HepG2 (cell line): ENCODE results near the gene SHANK3. TPM values are rescaled to one million over a fixed set of nuclear protein-coding genes. Genes with fewer than 3 reads are reported as not detected.

Experiments
- GABPB1 ChIP-seq: IDR thresholded peaks from 2 replicates; pipeline ENCODE4 v1.6.1; 2016; ENCODE audit warnings: mild to moderate bottlenecking, missing genetic modification reagents, moderate library complexity, missing compliant biosample characterization
- NPAS2 ChIP-seq: sonication (generic); formaldehyde crosslinking; IDR thresholded peaks from 2 replicates; pipeline ENCODE4 v1.8.0; 2022; ENCODE audit warnings: mild to moderate bottlenecking, missing genetic modification reagents, borderline replicate concordance
- ZNF776 ChIP-seq: sonication (generic); formaldehyde crosslinking; IDR thresholded peaks from 2 replicates; pipeline ENCODE4 v1.4.0; 2020; ENCODE audit warnings: mild to moderate bottlenecking, missing genetic modification reagents
- polyA plus RNA-seq, 8 experiments: library from polyadenylated mRNA; depleted of rRNA in 3 of 8; stranded (reverse) in 7 of 8; unstranded in 1 of 8; fragments of >200 nt; fragmentation: Illumina TruSeq in 4 of 8; extraction: Trizol in 4 of 8; gene quantifications; 2 replicates each; pipeline versions ENCODE4 v1.2.1 to v1.2.3, GENCODE V29; 2011 to 2016; ENCODE audit warnings: low read depth in 4 of 8, missing spikeins in 1 of 8, mixed read lengths in 1 of 8; ENCODE audit not compliant: insufficient read depth in 1 of 8
- total RNA-seq, 5 experiments: library from RNA; depleted of rRNA; stranded (reverse); fragments of >200 nt; fragmentation: Illumina TruSeq; extraction: Trizol; gene quantifications; 2 replicates each; pipeline ENCODE4 v1.2.3, GENCODE V29; 2016; ENCODE audit warnings: low read depth in 1 of 5
- TF ChIP-seq, protein P1 (sequence below): sonication (generic); formaldehyde crosslinking; IDR thresholded peaks from 2 replicates; pipeline ENCODE4 v1.9.0; 2022; ENCODE audit warnings: low read depth, missing genetic modification reagents
- TF ChIP-seq, protein P2 (sequence below): sonication (generic); formaldehyde crosslinking; IDR thresholded peaks from 2 replicates; pipeline ENCODE4 v1.4.0; 2020; ENCODE audit warnings: mild to moderate bottlenecking, missing genetic modification reagents
- TF ChIP-seq, protein P3 (sequence below): sonication (generic); formaldehyde crosslinking; conservative IDR thresholded peaks from 2 replicates; pipeline ENCODE4 v1.8.0; 2022; ENCODE audit warnings: low read depth, missing genetic modification reagents
- TF ChIP-seq, protein P4 (sequence below): sonication (generic); formaldehyde crosslinking; conservative IDR thresholded peaks from 2 replicates; pipeline ENCODE4 v1.4.0; 2020; ENCODE audit warnings: missing genetic modification reagents
- TF ChIP-seq, protein P5 (sequence below): sonication (generic); formaldehyde crosslinking; IDR thresholded peaks from 2 replicates; pipeline ENCODE4 v1.4.0; 2020; ENCODE audit warnings: missing genetic modification reagents

Gene SHANK3
- total and polyA plus RNA-seq, 2 of the 13 experiments (the other 11 are each of a cell fraction or from before 2014, with no cell fraction given) = 2.9 to 4.6 TPM

DNA sequence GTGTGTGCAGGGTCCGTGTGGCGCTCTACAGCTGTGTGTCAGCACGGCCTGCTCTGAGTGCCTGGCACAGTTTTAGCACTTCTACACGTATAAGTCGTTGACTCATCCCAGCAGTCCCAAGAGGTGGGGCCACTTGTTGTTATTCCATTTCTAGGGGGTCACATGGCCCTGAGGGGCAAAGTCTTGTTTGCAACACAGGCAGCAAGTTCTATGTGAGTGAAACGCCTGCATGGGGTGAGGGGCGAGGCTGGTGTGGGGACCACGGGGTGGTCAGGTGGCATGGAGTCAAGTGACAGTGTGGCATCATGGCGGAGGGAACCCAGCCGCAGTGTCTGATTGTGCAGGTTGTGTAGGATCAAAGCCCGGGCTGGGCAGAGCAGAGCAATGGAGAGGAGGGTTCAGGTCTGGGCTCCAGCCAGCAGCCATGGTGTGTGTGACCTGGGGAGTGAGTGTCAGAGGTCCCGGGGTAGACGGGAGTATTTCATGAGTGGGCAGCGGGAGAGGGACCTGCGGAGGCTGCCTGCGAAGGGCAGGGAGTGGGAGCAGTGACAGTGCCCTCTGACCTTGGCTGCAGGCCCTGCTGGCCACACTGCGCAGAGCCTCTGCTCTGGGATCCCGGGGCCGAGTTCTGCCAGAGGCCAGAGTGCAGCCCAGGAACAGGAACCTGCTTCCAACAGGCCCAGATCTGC is 27.9 kb downstream of the SHANK3 start (continued):
- TF ChIP-seq, protein P1, sequence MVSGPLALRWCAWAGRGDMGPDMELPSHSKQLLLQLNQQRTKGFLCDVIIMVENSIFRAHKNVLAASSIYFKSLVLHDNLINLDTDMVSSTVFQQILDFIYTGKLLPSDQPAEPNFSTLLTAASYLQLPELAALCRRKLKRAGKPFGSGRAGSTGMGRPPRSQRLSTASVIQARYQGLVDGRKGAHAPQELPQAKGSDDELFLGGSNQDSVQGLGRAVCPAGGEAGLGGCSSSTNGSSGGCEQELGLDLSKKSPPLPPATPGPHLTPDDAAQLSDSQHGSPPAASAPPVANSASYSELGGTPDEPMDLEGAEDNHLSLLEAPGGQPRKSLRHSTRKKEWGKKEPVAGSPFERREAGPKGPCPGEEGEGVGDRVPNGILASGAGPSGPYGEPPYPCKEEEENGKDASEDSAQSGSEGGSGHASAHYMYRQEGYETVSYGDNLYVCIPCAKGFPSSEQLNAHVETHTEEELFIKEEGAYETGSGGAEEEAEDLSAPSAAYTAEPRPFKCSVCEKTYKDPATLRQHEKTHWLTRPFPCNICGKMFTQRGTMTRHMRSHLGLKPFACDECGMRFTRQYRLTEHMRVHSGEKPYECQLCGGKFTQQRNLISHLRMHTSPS (CRISPR knock-in tag) = peak; percentile 83; the same call in 1 of the 2 replicates
- TF ChIP-seq GABPB1 (CRISPR knock-in tag) (peak; percentile 24), ZNF776 (CRISPR knock-in tag) (peak; percentile 81; the same call in 1 of the 2 replicates), NPAS2 (CRISPR knock-in tag) (0 out of 2 replicates have a peak, but pooled peaks have one; percentile 68)
- TF ChIP-seq, protein P2, sequence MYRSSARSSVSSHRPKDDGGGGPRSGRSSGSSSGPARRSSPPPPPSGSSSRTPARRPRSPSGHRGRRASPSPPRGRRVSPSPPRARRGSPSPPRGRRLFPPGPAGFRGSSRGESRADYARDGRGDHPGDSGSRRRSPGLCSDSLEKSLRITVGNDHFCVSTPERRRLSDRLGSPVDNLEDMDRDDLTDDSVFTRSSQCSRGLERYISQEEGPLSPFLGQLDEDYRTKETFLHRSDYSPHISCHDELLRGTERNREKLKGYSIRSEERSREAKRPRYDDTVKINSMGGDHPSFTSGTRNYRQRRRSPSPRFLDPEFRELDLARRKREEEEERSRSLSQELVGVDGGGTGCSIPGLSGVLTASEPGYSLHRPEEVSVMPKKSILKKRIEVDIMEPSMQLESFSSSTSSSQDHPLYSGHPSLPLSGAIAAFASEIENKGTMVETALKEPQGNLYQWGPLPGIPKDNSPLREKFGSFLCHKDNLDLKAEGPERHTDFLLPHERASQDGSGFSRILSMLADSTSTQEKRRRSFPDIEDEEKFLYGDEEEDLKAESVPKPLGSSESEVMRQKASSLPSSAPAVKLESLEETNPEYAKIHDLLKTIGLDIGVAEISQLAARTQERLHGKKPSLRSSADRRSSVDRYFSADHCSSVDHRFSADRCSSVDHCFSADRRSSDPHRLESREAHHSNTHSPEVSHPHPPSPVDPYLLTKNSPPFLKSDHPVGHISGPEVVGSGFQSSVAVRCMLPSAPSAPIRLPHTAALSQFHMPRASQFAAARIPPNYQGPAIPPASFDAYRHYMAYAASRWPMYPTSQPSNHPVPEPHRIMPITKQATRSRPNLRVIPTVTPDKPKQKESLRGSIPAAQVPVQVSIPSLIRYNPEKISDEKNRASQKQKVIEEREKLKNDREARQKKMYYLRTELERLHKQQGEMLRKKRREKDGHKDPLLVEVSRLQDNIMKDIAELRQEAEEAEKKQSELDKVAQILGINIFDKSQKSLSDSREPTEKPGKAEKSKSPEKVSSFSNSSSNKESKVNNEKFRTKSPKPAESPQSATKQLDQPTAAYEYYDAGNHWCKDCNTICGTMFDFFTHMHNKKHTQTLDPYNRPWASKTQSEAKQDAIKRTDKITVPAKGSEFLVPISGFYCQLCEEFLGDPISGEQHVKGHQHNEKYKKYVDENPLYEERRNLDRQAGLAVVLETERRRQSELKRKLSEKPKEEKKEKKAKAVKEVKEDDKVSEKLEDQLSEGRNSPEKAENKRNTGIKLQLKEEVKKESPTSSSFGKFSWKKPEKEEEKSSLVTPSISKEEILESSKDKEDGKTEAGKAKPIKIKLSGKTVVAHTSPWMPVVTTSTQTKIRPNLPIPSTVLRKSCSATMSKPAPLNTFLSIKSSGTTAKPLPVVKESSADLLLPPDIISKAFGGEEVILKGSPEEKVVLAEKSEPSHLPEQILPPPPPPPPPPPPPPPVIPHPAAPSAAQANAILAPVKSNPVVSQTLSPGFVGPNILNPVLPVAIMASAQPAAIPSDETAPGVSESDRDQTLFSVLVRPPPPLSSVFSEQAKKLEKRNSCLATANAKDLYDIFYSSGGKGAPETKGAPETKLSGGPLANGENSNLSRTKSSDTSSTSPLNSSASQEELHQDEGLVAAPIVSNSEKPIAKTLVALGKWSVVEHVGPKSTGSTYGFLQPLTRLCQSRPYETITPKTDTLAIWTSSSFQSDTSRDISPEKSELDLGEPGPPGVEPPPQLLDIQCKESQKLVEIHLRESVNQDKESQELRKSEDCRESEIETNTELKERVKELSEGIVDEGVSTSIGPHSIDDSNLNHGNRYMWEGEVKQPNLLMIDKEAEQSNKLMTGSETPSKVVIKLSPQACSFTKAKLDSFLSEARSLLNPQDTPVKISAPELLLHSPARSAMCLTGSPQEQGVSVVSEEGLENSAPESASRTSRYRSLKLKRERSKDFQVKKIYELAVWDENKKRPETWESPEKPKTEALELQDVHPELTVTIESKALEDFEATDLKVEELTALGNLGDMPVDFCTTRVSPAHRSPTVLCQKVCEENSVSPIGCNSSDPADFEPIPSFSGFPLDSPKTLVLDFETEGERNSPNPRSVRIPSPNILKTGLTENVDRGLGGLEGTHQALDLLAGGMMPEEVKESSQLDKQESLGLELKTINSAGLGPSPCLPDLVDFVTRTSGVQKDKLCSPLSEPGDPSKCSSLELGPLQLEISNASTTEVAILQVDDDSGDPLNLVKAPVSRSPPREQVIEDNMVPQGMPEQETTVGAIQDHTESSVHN = no peak
- TF ChIP-seq, protein P3, sequence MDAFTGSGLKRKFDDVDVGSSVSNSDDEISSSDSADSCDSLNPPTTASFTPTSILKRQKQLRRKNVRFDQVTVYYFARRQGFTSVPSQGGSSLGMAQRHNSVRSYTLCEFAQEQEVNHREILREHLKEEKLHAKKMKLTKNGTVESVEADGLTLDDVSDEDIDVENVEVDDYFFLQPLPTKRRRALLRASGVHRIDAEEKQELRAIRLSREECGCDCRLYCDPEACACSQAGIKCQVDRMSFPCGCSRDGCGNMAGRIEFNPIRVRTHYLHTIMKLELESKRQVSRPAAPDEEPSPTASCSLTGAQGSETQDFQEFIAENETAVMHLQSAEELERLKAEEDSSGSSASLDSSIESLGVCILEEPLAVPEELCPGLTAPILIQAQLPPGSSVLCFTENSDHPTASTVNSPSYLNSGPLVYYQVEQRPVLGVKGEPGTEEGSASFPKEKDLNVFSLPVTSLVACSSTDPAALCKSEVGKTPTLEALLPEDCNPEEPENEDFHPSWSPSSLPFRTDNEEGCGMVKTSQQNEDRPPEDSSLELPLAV = no peak
- TF ChIP-seq, protein P4, sequence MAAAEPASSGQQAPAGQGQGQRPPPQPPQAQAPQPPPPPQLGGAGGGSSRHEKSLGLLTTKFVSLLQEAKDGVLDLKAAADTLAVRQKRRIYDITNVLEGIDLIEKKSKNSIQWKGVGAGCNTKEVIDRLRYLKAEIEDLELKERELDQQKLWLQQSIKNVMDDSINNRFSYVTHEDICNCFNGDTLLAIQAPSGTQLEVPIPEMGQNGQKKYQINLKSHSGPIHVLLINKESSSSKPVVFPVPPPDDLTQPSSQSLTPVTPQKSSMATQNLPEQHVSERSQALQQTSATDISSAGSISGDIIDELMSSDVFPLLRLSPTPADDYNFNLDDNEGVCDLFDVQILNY = no peak
- TF ChIP-seq, protein P5, sequence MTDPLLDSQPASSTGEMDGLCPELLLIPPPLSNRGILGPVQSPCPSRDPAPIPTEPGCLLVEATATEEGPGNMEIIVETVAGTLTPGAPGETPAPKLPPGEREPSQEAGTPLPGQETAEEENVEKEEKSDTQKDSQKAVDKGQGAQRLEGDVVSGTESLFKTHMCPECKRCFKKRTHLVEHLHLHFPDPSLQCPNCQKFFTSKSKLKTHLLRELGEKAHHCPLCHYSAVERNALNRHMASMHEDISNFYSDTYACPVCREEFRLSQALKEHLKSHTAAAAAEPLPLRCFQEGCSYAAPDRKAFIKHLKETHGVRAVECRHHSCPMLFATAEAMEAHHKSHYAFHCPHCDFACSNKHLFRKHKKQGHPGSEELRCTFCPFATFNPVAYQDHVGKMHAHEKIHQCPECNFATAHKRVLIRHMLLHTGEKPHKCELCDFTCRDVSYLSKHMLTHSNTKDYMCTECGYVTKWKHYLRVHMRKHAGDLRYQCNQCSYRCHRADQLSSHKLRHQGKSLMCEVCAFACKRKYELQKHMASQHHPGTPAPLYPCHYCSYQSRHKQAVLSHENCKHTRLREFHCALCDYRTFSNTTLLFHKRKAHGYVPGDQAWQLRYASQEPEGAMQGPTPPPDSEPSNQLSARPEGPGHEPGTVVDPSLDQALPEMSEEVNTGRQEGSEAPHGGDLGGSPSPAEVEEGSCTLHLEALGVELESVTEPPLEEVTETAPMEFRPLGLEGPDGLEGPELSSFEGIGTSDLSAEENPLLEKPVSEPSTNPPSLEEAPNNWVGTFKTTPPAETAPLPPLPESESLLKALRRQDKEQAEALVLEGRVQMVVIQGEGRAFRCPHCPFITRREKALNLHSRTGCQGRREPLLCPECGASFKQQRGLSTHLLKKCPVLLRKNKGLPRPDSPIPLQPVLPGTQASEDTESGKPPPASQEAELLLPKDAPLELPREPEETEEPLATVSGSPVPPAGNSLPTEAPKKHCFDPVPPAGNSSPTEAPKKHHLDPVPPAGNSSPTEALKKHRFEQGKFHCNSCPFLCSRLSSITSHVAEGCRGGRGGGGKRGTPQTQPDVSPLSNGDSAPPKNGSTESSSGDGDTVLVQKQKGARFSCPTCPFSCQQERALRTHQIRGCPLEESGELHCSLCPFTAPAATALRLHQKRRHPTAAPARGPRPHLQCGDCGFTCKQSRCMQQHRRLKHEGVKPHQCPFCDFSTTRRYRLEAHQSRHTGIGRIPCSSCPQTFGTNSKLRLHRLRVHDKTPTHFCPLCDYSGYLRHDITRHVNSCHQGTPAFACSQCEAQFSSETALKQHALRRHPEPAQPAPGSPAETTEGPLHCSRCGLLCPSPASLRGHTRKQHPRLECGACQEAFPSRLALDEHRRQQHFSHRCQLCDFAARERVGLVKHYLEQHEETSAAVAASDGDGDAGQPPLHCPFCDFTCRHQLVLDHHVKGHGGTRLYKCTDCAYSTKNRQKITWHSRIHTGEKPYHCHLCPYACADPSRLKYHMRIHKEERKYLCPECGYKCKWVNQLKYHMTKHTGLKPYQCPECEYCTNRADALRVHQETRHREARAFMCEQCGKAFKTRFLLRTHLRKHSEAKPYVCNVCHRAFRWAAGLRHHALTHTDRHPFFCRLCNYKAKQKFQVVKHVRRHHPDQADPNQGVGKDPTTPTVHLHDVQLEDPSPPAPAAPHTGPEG = no peak; the same call in 1 of the 2 replicates
